RCC 7860 (cell line): ENCODE measurements around the gene KCNS3.
A peak's percentile ranks its signal among the peaks of the same experiment; 100 is the strongest.

ENCODE experiments used
- DNase-seq: peaks from one replicate; pipeline ENCODE4 v3.0.0-alpha.2; 2015; ENCODE audit warnings: low spot score
- FAIRE-seq: peaks from 2 replicates; lab custom pipeline; 2012; peaks lifted over from hg19 to GRCh38; lab: Jason Lieb, UNC

KCNS3 gene, protein sequence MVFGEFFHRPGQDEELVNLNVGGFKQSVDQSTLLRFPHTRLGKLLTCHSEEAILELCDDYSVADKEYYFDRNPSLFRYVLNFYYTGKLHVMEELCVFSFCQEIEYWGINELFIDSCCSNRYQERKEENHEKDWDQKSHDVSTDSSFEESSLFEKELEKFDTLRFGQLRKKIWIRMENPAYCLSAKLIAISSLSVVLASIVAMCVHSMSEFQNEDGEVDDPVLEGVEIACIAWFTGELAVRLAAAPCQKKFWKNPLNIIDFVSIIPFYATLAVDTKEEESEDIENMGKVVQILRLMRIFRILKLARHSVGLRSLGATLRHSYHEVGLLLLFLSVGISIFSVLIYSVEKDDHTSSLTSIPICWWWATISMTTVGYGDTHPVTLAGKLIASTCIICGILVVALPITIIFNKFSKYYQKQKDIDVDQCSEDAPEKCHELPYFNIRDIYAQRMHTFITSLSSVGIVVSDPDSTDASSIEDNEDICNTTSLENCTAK

DNA sequence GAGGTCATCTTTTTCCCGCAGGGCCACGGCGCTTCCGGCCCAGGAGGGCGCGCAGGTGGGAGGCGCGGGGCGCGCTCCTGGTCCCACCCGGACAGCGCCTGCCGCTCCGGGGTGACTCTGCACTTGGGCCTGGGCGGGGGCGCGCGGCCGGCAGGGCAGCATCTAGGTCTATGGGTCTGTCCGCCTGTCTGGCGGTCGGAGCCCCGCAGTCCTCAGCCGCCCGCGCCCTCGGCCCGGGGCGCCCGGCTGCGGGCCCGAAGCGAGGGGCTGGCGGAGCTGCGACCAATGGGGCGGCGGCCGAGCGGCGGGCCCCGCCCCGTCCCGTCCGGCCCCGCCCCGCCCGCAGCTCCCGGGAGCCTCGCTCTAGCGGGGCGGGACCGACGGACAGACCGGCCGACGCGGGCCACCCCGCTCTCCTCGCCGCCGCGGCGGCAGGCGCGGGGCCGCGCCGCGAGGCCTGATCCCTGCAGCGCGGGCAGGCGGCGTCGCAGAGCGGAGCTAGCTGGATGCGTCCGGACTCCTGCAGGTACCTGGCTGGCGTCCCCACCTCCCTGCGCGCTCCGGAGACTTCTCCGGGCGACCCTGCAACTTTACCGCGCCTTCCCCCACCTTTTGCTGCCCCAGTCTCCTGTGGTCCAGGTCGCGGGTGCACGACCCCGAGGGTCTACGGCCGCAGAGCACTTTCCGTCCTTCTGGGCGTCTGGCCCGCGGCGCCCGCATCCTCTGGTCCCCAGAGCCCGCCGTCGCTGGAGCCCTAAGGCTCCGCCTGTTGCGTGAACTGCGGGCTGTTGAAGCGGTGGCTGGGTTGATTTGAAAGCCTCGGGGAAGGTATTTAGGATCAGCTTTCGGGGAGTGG lies at the start of gene KCNS3:
TSS of gene KCNS3 (plus strand) at position 387 of the 856 bp plus-strand sequence. CDS start 52,342 bp downstream, outside the sequence.
- DNase-seq (peak; percentile 26), FAIRE-seq (no peak)

DNA sequence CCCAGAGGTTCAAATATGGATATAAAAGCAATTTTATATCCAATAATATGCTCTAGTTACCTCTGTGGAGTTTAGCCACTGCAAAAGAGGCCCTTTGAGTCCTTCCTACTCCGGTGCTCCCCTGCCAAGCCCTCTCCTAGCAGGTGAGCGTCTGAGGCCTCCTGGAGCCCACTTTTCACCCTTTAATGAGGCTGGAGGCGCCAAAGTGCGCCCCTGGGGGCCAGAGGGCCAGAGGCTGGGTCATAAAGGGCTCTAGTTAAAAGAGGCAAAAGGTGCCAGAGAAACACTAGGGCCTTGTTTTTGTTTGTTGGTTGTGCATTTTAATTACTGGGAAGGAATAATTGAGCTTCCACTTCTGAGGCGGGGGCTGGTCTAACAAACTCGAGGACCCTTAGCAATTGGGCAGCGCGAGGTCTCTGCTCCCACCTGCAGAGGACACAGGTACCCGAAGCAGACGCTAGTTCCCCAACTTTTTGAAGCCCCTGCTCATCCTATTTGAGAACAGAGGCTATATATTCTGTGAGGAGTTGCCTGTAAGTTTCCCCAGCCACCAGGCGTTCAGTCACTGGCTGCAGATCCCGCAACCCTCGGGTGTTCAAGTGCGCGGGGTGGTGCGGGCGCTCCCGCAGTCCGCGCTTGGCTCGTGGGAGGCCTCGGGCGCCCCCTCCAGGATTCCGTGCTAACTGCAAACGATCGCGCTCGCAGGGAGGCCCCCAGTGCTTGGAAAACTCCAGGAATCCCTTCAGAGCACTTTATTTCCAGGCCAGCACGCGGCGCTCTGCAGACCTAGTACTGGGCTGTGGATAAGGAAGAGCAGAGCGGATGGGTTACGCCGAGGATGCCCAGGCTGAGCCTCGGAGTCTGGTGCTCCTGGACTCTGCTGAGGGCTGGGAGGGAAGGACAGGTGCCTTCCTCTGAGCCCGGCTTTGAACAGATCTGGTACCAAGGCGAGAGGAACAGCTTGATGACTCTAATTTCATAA lies 48.1 kb upstream of the KCNS3 start:
- DNase-seq (peak; percentile 13), FAIRE-seq (no peak)

DNA sequence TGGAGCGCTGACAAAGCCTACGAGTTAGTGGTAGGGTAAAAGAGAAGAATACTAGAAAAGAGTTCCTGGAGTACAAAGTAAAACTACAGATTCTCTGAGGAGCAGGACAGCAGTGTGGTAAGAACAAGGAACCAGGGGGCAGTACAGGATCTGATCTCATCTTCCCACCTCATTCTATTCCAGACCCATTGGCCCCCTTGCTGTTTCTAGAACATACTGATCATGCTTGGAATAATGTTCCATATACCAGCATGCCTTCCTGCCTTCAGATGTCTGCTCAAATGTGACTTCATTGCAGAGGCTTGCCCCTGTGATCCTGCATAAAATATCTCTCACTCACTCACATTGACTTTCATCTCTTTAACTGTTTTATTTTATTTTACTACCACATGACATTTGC lies 43.0 kb upstream of the KCNS3 start:
- DNase-seq (no peak), FAIRE-seq (no peak)

DNA sequence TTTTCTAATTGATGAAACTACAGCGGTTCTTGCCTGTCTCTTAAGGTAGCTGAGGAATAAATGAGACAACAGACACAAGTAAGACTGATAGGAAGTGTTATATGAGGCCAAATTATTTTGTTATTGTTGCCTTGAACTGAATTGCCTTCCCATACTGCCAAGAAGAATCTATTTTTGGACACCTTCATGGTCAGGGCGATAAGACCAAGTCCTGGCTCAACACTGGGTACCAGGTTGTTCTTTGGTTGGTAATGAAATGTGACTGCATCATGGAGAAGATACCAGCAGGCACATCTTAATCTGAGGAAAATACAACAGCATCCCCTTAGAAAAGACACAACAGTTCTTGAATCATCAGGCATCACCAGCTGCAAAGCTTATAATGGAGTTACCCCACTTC lies 38.5 kb upstream of the KCNS3 start:
- no peak for DNase-seq
- no peak for FAIRE-seq

DNA sequence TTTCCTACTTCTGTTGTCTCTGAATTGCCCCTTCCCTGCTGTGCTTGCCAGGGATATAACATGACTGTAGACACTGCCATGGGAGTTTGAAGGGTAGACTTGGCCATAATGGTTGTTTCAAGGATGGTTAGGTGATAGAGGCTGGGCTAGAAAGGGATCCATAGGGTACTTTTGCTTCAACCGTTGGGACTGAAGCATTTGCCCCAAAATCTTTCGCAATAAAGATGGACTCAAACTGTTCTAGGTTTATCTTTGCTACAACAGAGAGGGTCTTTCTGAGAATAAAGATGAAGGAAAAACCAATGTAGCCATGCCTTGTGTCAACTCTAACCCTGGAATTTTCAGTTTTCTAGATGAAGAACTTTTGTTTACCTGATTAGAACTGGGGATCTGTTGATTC lies 35.0 kb upstream of the KCNS3 start:
- FAIRE-seq: no peak
- DNase-seq: no peak

DNA sequence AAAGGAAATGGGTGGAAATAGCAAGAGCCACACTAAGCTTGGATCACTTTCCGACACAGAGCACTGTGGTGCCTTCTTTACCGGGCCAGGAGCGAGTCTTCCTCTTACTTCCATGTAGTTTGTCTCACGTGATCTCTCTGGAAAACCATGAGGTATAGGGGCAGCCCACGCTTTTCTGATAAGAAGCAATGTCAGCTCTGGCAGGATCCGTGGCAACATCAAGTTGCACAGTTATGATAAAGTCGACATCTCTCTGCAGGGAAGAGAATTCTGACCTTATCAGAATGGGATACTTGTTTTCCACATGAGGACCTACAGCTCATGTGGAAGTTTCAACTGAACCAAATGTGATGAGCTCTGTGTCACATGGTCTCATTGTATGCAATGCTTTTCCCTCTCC lies 32.7 kb upstream of the KCNS3 start:
- DNase-seq: no peak
- no peak for FAIRE-seq

DNA sequence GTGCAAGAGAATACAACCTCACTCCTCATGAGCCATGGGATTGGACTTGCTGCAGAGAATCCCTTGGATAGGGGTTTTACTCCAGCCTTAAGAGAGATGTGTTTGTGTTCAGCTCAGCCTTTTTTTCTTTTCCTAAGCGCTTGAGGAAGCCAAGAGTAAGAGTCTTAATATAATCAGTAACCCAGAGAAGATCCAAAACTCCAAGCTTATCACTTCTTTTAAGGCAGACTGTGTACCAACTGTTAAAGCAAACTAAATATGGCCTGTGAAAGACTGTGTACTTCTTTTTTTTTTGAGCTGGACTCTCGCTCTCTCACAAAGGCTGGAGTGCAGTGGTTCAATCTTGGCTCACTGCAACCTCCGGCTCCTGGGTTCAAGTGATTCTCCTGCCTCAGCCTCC lies 31.8 kb upstream of the KCNS3 start:
- DNase-seq (no peak), FAIRE-seq (no peak)

DNA sequence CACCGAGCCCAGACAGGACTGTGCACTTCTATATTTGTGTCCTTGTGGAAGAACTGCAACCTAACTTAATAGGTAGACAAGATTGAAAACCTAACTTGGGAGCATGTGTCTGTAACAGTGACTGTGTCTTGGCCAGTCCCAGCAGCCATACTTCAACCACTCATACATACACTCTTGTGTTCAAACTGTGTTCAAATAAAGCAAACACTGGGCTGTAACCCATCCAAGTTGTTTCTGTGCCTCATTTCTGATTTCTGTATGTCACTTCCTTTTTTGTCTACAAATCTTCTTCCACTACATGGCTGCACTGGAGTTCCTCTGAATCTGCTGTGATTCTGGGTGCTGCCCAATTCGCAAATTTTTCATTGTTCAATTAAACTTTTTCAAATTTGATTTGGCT lies 31.2 kb upstream of the KCNS3 start:
- no peak for DNase-seq
- no peak for FAIRE-seq

DNA sequence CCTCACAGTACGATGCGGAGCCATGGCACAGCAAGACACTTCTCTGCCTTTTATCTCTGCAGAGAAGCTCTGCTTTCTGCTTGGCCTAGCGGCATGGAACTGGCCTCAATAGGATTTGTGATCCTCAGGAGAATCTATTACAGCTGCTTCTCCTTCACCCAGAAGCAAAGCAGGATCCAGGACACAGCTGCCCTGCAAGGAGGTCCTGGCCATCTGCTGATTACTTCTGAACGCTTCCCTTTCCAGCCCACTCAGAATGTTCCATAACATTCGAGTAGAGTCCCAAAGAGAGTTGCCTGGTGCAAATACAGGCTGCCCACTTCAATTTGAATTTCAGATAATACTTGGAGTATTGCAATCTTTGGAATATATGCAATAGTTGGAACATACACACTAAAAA lies 29.2 kb upstream of the KCNS3 start:
- DNase-seq: no peak
- FAIRE-seq: no peak

DNA sequence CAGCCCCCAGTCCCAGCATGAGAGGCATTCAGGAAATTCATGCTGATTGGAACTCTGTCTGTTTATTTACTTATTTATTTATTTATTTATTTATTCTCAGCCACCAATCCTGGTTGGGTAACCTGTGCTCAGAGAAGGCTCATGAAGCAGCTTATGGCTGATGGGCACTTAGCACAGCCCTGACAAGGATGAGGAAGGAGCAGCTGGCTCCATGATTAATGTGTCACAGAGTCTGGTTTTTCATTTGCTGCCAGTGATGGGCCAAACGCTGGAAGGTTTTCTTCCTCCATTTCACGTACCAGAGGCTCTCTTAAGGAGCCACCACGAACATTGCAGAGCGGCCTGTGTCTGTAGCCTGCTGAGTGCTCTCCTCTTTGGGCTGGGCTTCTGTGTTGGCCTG lies 28.3 kb upstream of the KCNS3 start:
- no peak for FAIRE-seq
- DNase-seq: no peak

DNA sequence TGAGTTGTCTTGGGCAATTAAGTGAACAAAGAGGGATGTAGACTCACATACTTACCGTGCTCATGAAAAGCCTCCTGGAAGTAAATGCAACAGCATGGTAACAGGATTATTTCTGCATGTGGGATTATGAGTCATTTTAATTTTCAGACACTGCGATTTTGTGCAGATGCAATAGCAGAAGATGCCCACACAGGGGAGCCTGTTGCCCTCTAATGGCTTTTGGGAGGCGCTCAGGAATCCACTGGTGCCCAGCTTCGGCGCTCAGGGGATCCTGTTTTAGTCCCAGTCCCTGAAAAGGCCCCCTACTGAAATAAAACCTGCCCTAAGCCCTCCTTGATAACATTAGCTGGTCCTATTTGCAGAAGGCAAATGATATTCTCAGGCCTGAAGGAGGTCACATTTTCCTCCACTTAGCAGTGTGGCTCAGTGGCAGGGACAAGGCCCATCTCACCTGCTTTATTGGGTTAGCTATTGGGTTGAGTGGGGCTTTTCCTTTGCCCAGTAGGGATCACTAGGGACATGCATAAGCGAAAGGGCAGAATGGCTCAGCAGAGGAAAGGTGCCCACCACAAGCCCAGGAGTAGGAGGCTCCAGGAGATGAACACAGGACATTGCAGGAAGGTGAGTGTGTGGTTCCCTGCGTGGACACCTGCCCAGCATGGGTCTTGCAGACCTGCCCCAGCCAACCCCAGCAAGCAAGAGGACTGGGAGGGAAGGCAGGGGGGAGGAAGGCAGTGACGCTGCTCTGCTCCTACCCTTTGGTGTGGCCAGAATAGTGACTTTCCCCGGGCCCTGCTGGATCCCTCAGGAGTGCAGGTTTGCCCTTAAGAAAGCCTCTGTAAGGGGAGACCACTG lies 26.5 kb upstream of the KCNS3 start:
- peak; percentile 24 for FAIRE-seq
- peak; percentile 58 for DNase-seq

DNA sequence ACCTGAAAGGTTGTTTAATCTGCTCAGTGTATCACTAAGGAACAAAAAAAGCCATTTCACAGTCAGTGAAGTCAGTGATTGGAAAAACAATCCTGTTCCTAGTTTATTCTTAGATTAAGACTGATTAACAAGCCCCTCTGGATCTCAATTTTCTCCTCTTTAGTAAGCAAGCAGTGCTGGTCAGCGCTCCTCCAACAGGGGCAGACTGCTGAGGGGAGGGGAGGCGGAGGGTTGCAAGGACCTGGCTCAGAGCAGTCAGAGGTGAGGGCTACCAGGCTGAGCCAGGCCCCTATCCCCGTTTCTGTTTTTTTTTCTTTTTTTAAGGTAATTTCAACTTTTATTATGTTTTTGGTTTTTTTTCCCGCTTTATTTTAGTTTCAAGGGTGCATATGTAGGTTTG lies 24.7 kb upstream of the KCNS3 start:
- no peak for FAIRE-seq
- no peak for DNase-seq

DNA sequence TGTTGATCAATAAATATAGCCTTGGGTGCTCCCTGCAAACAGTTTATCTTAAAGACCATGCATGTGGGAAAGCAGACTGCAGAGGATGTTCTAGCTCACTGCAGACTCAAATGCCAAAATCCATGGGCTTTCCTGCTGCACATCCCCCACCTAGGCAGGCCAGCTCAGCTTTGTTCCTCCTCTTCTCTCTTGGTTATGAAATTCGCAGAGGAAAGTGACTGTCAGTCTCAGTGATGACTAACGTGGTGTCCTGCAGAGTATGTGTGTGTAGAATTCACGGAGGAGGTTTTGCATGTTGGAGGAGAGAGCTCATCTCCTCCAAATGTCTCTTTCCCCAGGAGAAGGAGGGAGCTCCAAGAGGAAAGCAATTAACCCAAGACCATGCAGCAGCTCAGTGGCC lies 21.4 kb upstream of the KCNS3 start:
- FAIRE-seq (peak; percentile 80), DNase-seq (peak; percentile 72)

DNA sequence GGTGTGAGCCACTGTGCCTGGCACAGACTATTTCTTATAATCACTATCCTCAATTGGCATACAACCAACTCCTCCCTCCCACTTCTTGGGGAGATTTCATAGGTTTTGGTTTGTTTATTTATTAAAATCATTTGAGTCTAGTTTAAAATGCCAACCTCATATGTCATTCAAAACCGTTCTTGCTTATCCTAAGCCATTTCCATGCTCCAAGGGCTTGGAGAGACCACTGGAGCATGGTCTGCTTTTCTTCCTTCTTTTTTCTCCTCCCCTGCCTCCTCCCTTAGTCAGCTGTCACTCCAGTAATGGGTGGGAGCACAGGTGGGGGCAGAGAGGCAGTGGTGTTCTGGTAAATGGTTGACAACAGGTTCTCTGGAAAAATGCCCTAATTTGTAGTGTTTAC lies 20.4 kb upstream of the KCNS3 start:
- no peak for FAIRE-seq

DNA sequence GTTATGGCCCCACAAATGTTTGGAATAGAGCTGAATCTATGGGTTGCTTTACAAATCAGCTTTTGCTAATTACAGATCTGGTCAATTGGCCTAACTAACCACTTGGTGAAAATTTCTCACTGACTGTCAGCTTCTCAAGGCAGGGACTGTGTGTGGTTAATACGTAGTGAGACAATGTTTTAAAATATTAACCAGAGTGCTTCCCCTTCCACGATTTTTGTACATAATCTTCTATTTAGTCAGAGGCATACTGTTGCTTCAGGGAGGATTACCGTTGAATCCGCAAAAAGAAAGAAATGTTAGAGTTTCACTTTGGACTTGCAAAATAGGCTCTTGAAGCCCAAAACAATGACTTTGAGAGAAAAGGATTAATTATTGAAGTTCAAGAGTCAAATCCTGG lies 14.9 kb upstream of the KCNS3 start:
- DNase-seq: peak; percentile 61
- peak; percentile 90 for FAIRE-seq

More for the DNA sequence above, 20.4 kb upstream of the KCNS3 start:
- DNase-seq: no peak

DNA sequence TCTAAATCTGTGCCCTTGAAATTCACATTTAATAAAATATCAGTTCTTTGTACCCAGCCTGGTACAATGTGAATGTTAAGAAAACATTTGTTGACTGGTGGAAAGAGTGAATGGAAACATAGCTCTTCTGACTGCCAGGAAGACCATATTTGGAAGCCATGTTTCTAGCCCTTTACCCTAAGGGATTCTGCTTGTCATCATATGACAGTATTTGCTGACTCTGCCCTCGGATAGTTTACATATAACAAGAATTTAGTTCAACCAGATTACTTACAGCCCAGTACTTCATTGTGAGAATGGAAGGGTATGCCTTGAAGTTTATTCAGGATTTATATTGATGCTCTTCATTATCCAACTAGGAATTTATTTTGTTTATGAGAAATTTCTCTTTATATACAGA lies 13.8 kb upstream of the KCNS3 start:
- FAIRE-seq (no peak), DNase-seq (no peak)

DNA sequence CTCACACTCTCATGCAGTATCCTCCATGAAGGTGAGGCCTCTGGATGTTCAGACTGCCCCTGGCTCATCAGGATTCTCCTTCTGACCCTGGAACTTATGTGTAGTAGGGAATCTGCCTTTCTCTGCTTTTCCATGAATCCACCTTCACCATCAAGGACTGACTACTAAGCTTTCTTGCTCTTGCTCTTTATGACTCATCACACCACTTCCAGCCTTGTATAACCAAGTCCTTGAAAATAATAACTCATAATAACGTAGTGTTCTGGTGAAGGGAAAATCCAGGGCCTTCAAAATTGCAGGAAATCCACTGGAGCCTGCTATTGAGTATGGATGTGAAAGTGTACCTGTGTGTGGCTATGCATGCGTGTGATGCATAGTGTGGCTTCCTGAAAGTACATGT lies 11.3 kb upstream of the KCNS3 start:
- no peak for FAIRE-seq
- DNase-seq: peak; percentile 48

DNA sequence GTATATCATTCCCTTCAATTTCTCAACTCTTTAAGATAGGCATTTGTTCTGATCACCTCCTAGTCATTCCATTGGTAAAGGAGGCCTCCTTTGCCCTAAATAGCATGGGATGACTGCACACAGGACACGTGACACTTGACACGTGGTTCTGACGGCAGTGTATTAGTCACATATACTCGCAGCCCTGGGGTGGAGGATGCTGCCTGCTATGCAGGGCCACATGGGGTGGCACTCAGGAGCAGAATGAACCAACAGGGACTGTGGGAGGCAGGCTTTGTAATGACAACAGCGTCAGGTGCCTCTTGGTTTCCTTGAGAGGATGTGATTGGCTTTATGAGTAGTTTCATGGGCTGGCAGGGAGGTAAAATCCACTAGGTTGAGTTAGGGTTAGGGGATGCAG lies 9.3 kb upstream of the KCNS3 start:
- peak; percentile 51 for FAIRE-seq
- peak; percentile 71 for DNase-seq

DNA sequence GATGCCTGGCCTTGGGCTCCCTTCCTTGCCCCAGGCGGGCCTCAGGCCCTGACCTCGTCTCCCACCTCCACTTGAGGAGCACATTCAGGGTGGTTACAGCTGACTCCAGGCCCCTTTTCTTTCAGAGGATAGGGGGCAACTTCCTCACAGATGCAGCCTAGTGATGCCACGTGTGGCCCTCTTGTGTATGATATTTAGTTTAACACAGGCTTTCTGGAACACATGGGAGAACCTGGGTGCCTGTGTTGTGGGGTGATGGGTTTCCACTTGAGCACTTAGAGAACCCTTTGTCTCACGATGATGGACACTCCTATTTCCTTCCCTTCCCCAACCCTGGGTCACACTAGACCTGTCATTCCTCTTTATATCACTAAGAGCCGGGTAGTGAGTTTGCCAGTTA lies 6.8 kb upstream of the KCNS3 start:
- FAIRE-seq (no peak), DNase-seq (no peak)

DNA sequence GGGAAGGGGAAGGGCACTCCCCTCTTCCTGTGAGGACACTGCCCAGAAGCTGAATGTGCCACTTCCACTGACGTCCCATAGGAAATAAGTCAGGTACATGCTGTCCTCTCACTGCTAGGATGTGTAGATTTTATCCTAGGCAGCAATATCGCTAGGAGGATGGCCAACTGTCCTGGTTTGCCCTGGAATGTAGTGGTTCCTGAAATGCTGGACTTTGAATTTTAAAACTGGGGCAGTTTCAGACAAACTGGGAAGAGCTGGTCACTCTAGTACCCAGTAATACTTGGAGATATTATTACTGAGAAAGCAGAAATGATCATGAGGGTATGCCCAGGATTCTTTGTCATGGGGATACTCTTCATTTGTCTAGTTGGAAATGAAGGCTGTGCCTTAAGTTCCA lies 5.4 kb upstream of the KCNS3 start:
- FAIRE-seq (no peak), DNase-seq (no peak)
